GM12878 (cell line): ENCODE measurements around the gene USH2A. TPM values are rescaled to one million over a fixed set of nuclear protein-coding genes. Genes with fewer than 3 reads are reported as not detected.

Experiments
- ATAC-seq: fragments of 200-7000 bp; cut with Tn5 transposase; 3 replicates; pipeline ENCODE4 v1.9.1; 2020; ENCODE audit warnings: mild to moderate bottlenecking, moderate library complexity
- BruUV-seq: library from RNA; stranded (reverse); fragments of 400-500 nt; replicated peaks from 2 replicates; lab custom pipeline; 2021; lab: Mats Ljungman, UMichigan
- CTCF ChIA-PET: fragments of 300-600 bp; sonication (Branson Sonifier 250); formaldehyde crosslinking; extraction: SDS; loops from one replicate; lab custom pipeline; 2021; ENCODE audit warnings: inconsistent platforms; lab: Yijun Ruan, JAX
- POLR2A ChIA-PET: fragments of 350-600 bp; formaldehyde crosslinking; extraction: SDS; loops from one replicate; lab custom pipeline; 2021; ENCODE audit warnings: inconsistent platforms; lab: Charles Lee
- RAD21 ChIA-PET: fragments of 300-600 bp; sonication (Branson Sonifier 250); formaldehyde crosslinking; loops from one replicate; lab custom pipeline; 2023; ENCODE audit warnings: antibody characterized with exemption; ENCODE audit not compliant: unreplicated experiment; lab: Charles Lee
- SMC1A ChIA-PET: fragments of 300-600 bp; sonication (Branson Sonifier 250); formaldehyde crosslinking; loops from one replicate; lab custom pipeline; 2023; ENCODE audit not compliant: unreplicated experiment, uncharacterized antibody; lab: Charles Lee
- DNase-seq: peaks from one replicate; pipeline ENCODE4 v3.0.0-alpha.2; 2011; ENCODE audit warnings: low read depth, low spot score
- FAIRE-seq: peaks from 3 replicates; lab custom pipeline; 2011; peaks lifted over from hg19 to GRCh38; lab: Jason Lieb, UNC
- H2AFZ ChIP-seq: 2 replicates; pipeline ENCODE4 v1.6.0; 2011; ENCODE audit warnings: low read depth, low read length, control low read depth; ENCODE audit not compliant: control insufficient read depth
- H3K27ac ChIP-seq: 2 replicates; pipeline ENCODE4 v1.5.1; 2011; ENCODE audit warnings: control low read depth; ENCODE audit not compliant: control insufficient read depth, insufficient read depth
- H3K27me3 ChIP-seq, 2 experiments: replicated peaks in 1 of 2; 2 replicates each; pipeline versions ENCODE4 v1.6.0 to v1.6.1; 2011; ENCODE audit warnings: low read length in 1 of 2; ENCODE audit not compliant: control insufficient read depth in 2 of 2, insufficient read depth in 2 of 2
- H3K36me3 ChIP-seq, 2 experiments: 2 replicates each; pipeline ENCODE4 v1.5.1; 2011; ENCODE audit warnings: low read length in 1 of 2; ENCODE audit not compliant: control insufficient read depth in 2 of 2, insufficient read depth in 2 of 2
- H3K4me1 ChIP-seq: 2 replicates; pipeline ENCODE4 v1.6.1; 2011; ENCODE audit warnings: mild to moderate bottlenecking, low read length, moderate library complexity, mixed read lengths; ENCODE audit not compliant: control insufficient read depth, insufficient read depth
- H3K4me2 ChIP-seq: 2 replicates; pipeline ENCODE4 v1.6.0; 2011; ENCODE audit warnings: control low read depth; ENCODE audit not compliant: control insufficient read depth, insufficient read depth
- H3K4me3 ChIP-seq: fragments of 200-600 bp; sonication (generic); 2 replicates; pipeline ENCODE4 v1.5.1; 2016
- H3K79me2 ChIP-seq: 2 replicates; pipeline ENCODE4 v1.6.0; 2011; ENCODE audit warnings: low read length; ENCODE audit not compliant: control insufficient read depth, insufficient read depth
- H3K9ac ChIP-seq: 2 replicates; pipeline ENCODE4 v1.8.0; 2011; ENCODE audit warnings: low read length, control low read depth, mixed read lengths; ENCODE audit not compliant: control insufficient read depth, insufficient read depth
- H3K9me3 ChIP-seq: replicated peaks from 3 replicates; pipeline ENCODE4 v1.5.1; 2011; ENCODE audit warnings: mild to moderate bottlenecking, low read length; ENCODE audit not compliant: control insufficient read depth, insufficient read depth
- H4K20me1 ChIP-seq: 2 replicates; pipeline ENCODE4 v1.6.0; 2011; ENCODE audit not compliant: control insufficient read depth, insufficient read depth
- CREM ChIP-seq: IDR thresholded peaks from 2 replicates; pipeline ENCODE4 v1.6.1; 2014; ENCODE audit warnings: antibody characterized with exemption, low read depth
- ETV6 ChIP-seq, 2 experiments: fragments of 450-650 bp in 1 of 2; IDR thresholded peaks in 1 of 2; conservative IDR thresholded peaks in 1 of 2; 2 replicates each; pipeline ENCODE4 v1.6.1; 2014; ENCODE audit warnings: antibody characterized with exemption in 1 of 2, borderline replicate concordance in 1 of 2, low read depth in 1 of 2, mild to moderate bottlenecking in 1 of 2, moderate library complexity in 1 of 2
- HDAC2 ChIP-seq: fragments of 200-600 bp; sonication (generic); IDR thresholded peaks from 2 replicates; pipeline ENCODE4 v1.6.1; 2017
- MEF2A ChIP-seq: IDR thresholded peaks from 2 replicates; pipeline ENCODE4 v1.6.1; 2011; ENCODE audit warnings: low read depth, mild to moderate bottlenecking, low read length, moderate library complexity; ENCODE audit not compliant: insufficient read depth
- NFIC ChIP-seq: IDR thresholded peaks from 2 replicates; pipeline ENCODE4 v1.6.1; 2012; ENCODE audit warnings: low read depth, mild to moderate bottlenecking, inconsistent platforms, low read length, moderate library complexity
- NR2C1 ChIP-seq: fragments of 450-650 bp; IDR thresholded peaks from 2 replicates; pipeline ENCODE4 v1.6.1; 2017; ENCODE audit warnings: antibody characterized with exemption, mild to moderate bottlenecking, moderate library complexity
- SREBF2 ChIP-seq: IDR thresholded peaks from 2 replicates; pipeline ENCODE4 v1.6.1; 2012; ENCODE audit warnings: mild to moderate bottlenecking, low read length
- TCF12 ChIP-seq: IDR thresholded peaks from 2 replicates; pipeline ENCODE4 v1.6.1; 2011; ENCODE audit warnings: low read depth, mild to moderate bottlenecking, low read length
- YY1 ChIP-seq: IDR thresholded peaks from 2 replicates; pipeline ENCODE4 v1.6.1; 2011; ENCODE audit warnings: low read depth, mild to moderate bottlenecking, low read length
- ZSCAN29 ChIP-seq: fragments of 450-650 bp; IDR thresholded peaks from 2 replicates; pipeline ENCODE4 v1.6.1; 2017; ENCODE audit warnings: mild to moderate bottlenecking, moderate library complexity
- WGBS: methylation state at CpG from one replicate; pipeline ENCODE4 v1.1.6; 2016; ENCODE audit warnings: low lambda C conversion rate; ENCODE audit not compliant: insufficient replicate concordance, insufficient coverage; ENCODE audit errors: missing lambda C conversion rate; 5-methylcytosine and 5-hydroxymethylcytosine counted together
- in situ Hi-C: fragments of 300-500 bp; cut with MboI; formaldehyde crosslinking; loops from 9 replicates; pipeline ENCODE4 v1.14.3; 2018; ENCODE audit warnings: mixed read lengths
- intact Hi-C: fragments of 100-400 bp; cut with micrococcal nuclease; formaldehyde crosslinking; loops from one replicate; pipeline ENCODE4 v1.14.2; 2022; ENCODE audit not compliant: unreplicated experiment
- polyA plus RNA-seq, 11 experiments: library from polyadenylated mRNA; depleted of rRNA in 4 of 11; unstranded in 6 of 11; stranded (reverse) in 5 of 11; fragments of >200 nt; fragmentation: Nextera tagmentation in 4 of 11; fragmentation: Illumina TruSeq in 1 of 11; extraction: Ambion mirVana in 4 of 11; extraction: Trizol in 1 of 11; gene quantifications; 1 replicate in 1 of 11; 2 replicates in 10 of 11; pipeline versions ENCODE4 v1.2.1 to v1.2.3, GENCODE V29; 2011 to 2016; ENCODE audit warnings: inconsistent platforms in 2 of 11, missing spikeins in 2 of 11, low read depth in 1 of 11
- total RNA-seq, 4 experiments: library from RNA; depleted of rRNA in 3 of 4; stranded (reverse); fragments of >200 nt in 3 of 4; fragmentation: Illumina TruSeq in 1 of 4; extraction: Trizol in 1 of 4; gene quantifications; 2 replicates each; pipeline versions ENCODE4 v1.2.1 to v1.2.3, GENCODE V29; 2013 to 2021
- TF ChIP-seq, protein P1 (sequence below): IDR thresholded peaks from 2 replicates; pipeline ENCODE4 v1.6.1; 2011; ENCODE audit warnings: low read depth, low read length, improper control_type of control experiment, borderline replicate concordance
- TF ChIP-seq, protein P2 (sequence below): fragments of 450-650 bp; IDR thresholded peaks from 2 replicates; pipeline ENCODE4 v1.6.1; 2018; ENCODE audit warnings: borderline replicate concordance, mild to moderate bottlenecking; ENCODE audit not compliant: partially characterized antibody
- TF ChIP-seq, protein P3 (sequence below): IDR thresholded peaks from 2 replicates; pipeline ENCODE4 v1.6.1; 2011; ENCODE audit warnings: borderline replicate concordance, low read depth, mild to moderate bottlenecking, moderate library complexity, mixed read lengths, low read length; ENCODE audit not compliant: insufficient read depth; ENCODE audit errors: extremely low read length
- TF ChIP-seq, protein P4 (sequence below): IDR thresholded peaks from 2 replicates; pipeline ENCODE4 v1.6.1; 2012; ENCODE audit warnings: low read length, inconsistent platforms
- TF ChIP-seq, protein P5 (sequence below): IDR thresholded peaks from 2 replicates; pipeline ENCODE4 v1.6.1; 2012; ENCODE audit warnings: low read depth, low read length, improper control_type of control experiment
- TF ChIP-seq, protein P6 (sequence below): fragments of 450-650 bp; IDR thresholded peaks from 2 replicates; pipeline ENCODE4 v1.6.1; 2017; ENCODE audit warnings: mild to moderate bottlenecking, low read depth, inconsistent platforms; ENCODE audit not compliant: poor library complexity, severe bottlenecking

Gene USH2A
- total and polyA plus RNA-seq, 10 of the 15 experiments (the other 5 are each of a cell fraction or from before 2014, with no cell fraction given), result under 0.01 to 0.20 (median 0.01) TPM; not detected in 2

DNA sequence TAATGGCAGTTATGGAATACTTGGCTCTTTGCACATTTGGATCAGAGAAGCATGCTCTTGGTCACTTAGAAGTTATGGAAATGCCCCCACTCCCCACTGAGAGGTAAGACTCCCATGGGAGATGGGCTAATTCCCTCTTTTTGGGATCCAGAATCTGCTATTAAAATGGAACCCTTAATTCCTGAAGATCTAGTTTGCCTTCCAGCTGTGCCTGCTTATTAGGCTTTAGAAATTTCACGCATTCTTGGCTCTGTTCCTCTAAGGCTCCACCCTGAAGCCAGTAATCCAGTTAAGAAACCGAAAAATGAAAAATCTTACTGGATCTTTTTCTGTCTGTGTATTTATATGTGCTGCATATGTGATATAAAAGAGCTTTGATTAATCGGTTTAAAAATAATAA lies 76.7 kb downstream of the USH2A start:
- Histone ChIP-seq H3K9me3 (no peaks in the 10 kb centered on the region), H3K9ac (no peak overlapping the region), H3K79me2 (no peaks in the 10 kb centered on the region), H3K36me3 (no peaks in the 10 kb centered on the region), H4K20me1 (no peaks in the 10 kb centered on the region), H3K4me2 (no peak overlapping the region), H3K4me3 (no peak overlapping the region), H3K27ac (no peak overlapping the region), H3K27me3 (no peaks in the 10 kb centered on the region), H3K4me1 (no peaks in the 10 kb centered on the region), H2AFZ (no peak overlapping the region)
- no peak for TF ChIP-seq NR2C1
- TF ChIP-seq, protein P1, sequence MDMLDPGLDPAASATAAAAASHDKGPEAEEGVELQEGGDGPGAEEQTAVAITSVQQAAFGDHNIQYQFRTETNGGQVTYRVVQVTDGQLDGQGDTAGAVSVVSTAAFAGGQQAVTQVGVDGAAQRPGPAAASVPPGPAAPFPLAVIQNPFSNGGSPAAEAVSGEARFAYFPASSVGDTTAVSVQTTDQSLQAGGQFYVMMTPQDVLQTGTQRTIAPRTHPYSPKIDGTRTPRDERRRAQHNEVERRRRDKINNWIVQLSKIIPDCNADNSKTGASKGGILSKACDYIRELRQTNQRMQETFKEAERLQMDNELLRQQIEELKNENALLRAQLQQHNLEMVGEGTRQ, result no peak
- TF ChIP-seq, protein P2, sequence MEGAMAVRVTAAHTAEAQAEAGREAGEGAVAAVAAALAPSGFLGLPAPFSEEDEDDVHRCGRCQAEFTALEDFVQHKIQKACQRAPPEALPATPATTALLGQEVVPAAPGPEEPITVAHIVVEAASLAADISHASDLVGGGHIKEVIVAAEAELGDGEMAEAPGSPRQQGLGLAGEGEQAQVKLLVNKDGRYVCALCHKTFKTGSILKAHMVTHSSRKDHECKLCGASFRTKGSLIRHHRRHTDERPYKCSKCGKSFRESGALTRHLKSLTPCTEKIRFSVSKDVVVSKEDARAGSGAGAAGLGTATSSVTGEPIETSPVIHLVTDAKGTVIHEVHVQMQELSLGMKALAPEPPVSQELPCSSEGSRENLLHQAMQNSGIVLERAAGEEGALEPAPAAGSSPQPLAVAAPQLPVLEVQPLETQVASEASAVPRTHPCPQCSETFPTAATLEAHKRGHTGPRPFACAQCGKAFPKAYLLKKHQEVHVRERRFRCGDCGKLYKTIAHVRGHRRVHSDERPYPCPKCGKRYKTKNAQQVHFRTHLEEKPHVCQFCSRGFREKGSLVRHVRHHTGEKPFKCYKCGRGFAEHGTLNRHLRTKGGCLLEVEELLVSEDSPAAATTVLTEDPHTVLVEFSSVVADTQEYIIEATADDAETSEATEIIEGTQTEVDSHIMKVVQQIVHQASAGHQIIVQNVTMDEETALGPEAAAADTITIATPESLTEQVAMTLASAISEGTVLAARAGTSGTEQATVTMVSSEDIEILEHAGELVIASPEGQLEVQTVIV, result no peak
- TF ChIP-seq, protein P3, sequence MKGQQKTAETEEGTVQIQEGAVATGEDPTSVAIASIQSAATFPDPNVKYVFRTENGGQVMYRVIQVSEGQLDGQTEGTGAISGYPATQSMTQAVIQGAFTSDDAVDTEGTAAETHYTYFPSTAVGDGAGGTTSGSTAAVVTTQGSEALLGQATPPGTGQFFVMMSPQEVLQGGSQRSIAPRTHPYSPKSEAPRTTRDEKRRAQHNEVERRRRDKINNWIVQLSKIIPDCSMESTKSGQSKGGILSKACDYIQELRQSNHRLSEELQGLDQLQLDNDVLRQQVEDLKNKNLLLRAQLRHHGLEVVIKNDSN, result no peak
- no peak for TF ChIP-seq CREM
- no peak for TF ChIP-seq SREBF2
- no peak for TF ChIP-seq MEF2A
- no peak for TF ChIP-seq YY1
- TF ChIP-seq, protein P4, sequence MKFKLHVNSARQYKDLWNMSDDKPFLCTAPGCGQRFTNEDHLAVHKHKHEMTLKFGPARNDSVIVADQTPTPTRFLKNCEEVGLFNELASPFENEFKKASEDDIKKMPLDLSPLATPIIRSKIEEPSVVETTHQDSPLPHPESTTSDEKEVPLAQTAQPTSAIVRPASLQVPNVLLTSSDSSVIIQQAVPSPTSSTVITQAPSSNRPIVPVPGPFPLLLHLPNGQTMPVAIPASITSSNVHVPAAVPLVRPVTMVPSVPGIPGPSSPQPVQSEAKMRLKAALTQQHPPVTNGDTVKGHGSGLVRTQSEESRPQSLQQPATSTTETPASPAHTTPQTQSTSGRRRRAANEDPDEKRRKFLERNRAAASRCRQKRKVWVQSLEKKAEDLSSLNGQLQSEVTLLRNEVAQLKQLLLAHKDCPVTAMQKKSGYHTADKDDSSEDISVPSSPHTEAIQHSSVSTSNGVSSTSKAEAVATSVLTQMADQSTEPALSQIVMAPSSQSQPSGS, result no peak
- TF ChIP-seq HDAC2, result no peak
- TF ChIP-seq, protein P5, sequence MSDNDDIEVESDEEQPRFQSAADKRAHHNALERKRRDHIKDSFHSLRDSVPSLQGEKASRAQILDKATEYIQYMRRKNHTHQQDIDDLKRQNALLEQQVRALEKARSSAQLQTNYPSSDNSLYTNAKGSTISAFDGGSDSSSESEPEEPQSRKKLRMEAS, result no peak
- TF ChIP-seq ZSCAN29, result no peak
- TF ChIP-seq NFIC, result no peak
- no peak for TF ChIP-seq ETV6 (conservative IDR thresholded peaks at IDR 0.05 in 1 of 2, IDR thresholded peaks at IDR 0.05 in 1 of 2; ENCODE audit: borderline replicate concordance in 1 of 2, low read depth in 1 of 2)
- TF ChIP-seq, protein P6, sequence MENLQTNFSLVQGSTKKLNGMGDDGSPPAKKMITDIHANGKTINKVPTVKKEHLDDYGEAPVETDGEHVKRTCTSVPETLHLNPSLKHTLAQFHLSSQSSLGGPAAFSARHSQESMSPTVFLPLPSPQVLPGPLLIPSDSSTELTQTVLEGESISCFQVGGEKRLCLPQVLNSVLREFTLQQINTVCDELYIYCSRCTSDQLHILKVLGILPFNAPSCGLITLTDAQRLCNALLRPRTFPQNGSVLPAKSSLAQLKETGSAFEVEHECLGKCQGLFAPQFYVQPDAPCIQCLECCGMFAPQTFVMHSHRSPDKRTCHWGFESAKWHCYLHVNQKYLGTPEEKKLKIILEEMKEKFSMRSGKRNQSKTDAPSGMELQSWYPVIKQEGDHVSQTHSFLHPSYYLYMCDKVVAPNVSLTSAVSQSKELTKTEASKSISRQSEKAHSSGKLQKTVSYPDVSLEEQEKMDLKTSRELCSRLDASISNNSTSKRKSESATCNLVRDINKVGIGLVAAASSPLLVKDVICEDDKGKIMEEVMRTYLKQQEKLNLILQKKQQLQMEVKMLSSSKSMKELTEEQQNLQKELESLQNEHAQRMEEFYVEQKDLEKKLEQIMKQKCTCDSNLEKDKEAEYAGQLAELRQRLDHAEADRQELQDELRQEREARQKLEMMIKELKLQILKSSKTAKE, result no peak
- no peak for TF ChIP-seq TCF12
- BruUV-seq, result no TSS peak
- in situ Hi-C loops, result no loop called here
- POLR2A ChIA-PET, result no interaction called here
- no peak for FAIRE-seq
- CTCF ChIA-PET, result no interaction called here
- no peak for ATAC-seq
- 10% methylated on average over 3 of the region's 3 CpGs for WGBS
- SMC1A ChIA-PET, result no interaction called here
- RAD21 ChIA-PET, result no interaction called here
- intact Hi-C loops, result no loop called here
- no peak for DNase-seq
